RWPE2 (cell line): ENCODE results near the gene MSANTD4.
"Not testable (repeated sequence)": the region's sequence is repeated elsewhere in the genome, so short reads cannot be mapped to it uniquely, and the experiment has no call there.

Experiments
- ATAC-seq: fragments of 200-7000 bp; cut with Tn5 transposase; 3 replicates; pipeline ENCODE4 v1.9.1; 2021; ENCODE audit warnings: low read depth
- DNase-seq: peaks from one replicate; pipeline ENCODE4 v3.0.0-alpha.2; 2020; ENCODE audit warnings: low spot score
- H3K27ac ChIP-seq: fragments of 450-650 bp; 2 replicates; pipeline ENCODE4 v1.5.1; 2017; ENCODE audit warnings: mild to moderate bottlenecking; ENCODE audit not compliant: poor library complexity, severe bottlenecking
- H3K27me3 ChIP-seq: fragments of 250-450 bp; sonication (Bioruptor Pico); 2 replicates; pipeline ENCODE4 v1.5.1; 2021; ENCODE audit warnings: mild to moderate bottlenecking, moderate library complexity; ENCODE audit not compliant: insufficient read depth, poor library complexity, severe bottlenecking
- H3K36me3 ChIP-seq: fragments of 250-450 bp; sonication (Bioruptor Pico); 2 replicates; pipeline ENCODE4 v1.5.1; 2020; ENCODE audit warnings: low read depth, mild to moderate bottlenecking, moderate library complexity
- H3K4me1 ChIP-seq: fragments of 250-450 bp; sonication (Bioruptor Pico); 2 replicates; pipeline ENCODE4 v1.5.1; 2021; ENCODE audit warnings: mild to moderate bottlenecking, moderate library complexity; ENCODE audit not compliant: insufficient read depth, poor library complexity, severe bottlenecking
- H3K4me3 ChIP-seq: fragments of 250-450 bp; sonication (Bioruptor Pico); 2 replicates; pipeline ENCODE4 v1.5.1; 2021; ENCODE audit warnings: mild to moderate bottlenecking, moderate library complexity; ENCODE audit not compliant: severe bottlenecking
- H3K9me3 ChIP-seq: fragments of 250-450 bp; sonication (Bioruptor Pico); 2 replicates; pipeline ENCODE4 v1.5.1; 2021; ENCODE audit warnings: mild to moderate bottlenecking, moderate library complexity; ENCODE audit not compliant: severe bottlenecking
- TF ChIP-seq, protein P1 (sequence below): fragments of 450-650 bp; IDR thresholded peaks from one replicate; pipeline ENCODE4 v1.5.1; 2017; ENCODE audit warnings: mild to moderate bottlenecking, moderate library complexity; ENCODE audit not compliant: poor library complexity, severe bottlenecking

Gene MSANTD4

DNA sequence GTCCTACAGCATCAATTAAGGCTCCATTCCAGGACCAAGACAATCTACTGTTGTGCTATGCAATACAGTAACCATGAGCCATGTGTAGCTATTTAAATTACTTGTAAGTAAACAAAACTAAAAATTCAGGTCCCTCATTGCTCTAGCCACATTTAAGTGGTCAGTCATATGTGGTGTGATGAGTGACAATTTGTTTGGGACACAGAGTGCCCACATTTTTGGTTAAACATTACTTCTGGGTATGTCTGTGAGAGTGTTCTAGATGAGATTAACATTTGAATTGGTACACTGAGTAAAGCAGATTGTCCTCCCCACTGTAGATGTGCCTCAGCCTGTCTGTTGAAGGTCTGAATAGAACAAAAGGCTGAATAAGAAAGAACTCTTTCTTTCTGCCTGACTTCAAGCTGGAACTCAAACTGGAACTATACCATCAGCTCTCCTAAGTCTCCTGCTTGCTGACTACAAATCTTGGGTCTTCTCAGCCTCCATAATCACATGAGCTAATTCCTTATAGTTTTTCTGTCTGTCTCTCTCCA lies 39.3 kb upstream of the MSANTD4 start:
- TF ChIP-seq, protein P1, sequence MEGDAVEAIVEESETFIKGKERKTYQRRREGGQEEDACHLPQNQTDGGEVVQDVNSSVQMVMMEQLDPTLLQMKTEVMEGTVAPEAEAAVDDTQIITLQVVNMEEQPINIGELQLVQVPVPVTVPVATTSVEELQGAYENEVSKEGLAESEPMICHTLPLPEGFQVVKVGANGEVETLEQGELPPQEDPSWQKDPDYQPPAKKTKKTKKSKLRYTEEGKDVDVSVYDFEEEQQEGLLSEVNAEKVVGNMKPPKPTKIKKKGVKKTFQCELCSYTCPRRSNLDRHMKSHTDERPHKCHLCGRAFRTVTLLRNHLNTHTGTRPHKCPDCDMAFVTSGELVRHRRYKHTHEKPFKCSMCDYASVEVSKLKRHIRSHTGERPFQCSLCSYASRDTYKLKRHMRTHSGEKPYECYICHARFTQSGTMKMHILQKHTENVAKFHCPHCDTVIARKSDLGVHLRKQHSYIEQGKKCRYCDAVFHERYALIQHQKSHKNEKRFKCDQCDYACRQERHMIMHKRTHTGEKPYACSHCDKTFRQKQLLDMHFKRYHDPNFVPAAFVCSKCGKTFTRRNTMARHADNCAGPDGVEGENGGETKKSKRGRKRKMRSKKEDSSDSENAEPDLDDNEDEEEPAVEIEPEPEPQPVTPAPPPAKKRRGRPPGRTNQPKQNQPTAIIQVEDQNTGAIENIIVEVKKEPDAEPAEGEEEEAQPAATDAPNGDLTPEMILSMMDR: no peak
- Histone ChIP-seq H3K27ac (no peak overlapping the region), H3K36me3 (no peaks in the 10 kb centered on the region), H3K9me3 (no peaks in the 10 kb centered on the region), H3K27me3 (no peaks in the 10 kb centered on the region), H3K4me1 (no peaks in the 10 kb centered on the region), H3K4me3 (no peak overlapping the region)
- no peak for DNase-seq
- ATAC-seq: no peak

DNA sequence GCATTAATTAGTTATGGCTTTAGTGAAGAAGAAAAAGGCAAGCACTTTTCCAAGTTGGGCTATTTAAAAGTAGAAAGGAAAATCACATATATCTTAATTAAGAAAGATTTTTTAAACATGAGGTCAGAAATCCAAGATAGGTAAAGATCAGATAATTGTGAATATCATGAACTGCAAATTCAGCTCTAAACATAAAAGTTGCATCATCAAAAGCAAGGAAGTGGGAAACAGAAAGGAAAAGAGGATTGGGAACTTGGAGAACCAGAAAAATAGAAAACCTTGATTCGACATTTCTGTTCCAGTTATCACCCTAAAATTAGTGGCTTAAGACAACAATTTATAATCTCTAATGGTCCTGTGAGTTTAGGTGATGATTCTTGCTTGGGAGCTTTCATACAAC lies 37.6 kb upstream of the MSANTD4 start:
- DNase-seq: no peak
- no peak overlapping the region for H3K27ac ChIP-seq

DNA sequence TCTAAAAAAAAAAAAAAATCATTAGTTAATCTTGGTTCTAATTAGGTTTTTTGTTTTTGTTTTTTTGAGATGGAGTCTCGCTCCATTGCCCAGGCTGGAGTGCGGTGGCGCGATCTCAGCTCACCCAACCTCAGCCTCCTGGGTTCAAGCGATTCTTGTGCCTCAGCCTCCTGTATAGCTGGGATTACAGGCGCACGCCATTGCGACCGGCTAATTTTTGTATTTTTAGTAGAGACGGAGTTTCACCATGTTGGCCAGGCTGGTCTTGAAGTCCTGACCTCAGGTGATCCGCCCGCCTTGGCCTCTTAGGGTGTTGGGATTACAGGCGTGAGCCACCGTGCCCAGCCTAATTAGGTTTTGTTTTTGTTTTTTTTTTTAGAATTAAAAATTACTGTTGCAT lies 36.3 kb upstream of the MSANTD4 start:
- H3K4me3 ChIP-seq, DNase-seq, H3K27me3 ChIP-seq, H3K27ac ChIP-seq, H3K36me3 ChIP-seq, H3K4me1 ChIP-seq, H3K9me3 ChIP-seq, ATAC-seq: not testable (repeated sequence)

More for the DNA sequence above, 37.6 kb upstream of the MSANTD4 start:
- ATAC-seq: no peak
- Histone ChIP-seq H3K27me3 (no peaks in the 10 kb centered on the region), H3K4me1 (no peaks in the 10 kb centered on the region), H3K36me3 (no peaks in the 10 kb centered on the region), H3K4me3 (no peak overlapping the region), H3K9me3 (no peaks in the 10 kb centered on the region)
- TF ChIP-seq, protein P1: no peak

DNA sequence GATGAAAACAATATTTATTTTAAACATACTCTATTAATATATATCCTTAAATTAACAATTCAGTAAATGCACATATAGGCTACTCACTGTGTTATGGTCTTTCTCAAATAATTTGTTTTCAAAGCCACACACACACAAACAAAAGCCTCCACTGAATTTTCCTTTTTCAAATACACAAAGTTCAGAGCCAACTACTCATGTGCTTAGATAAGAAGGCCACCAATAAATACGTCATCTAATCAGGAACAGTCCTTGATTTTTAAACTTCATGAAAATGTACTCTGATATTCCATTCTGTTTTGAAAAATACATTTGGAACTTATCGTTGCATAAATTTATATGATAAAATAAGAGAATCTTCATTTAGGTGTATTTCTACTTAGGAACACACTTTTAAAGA lies 29.1 kb upstream of the MSANTD4 start:
- Histone ChIP-seq H3K9me3 (no peaks in the 10 kb centered on the region), H3K36me3 (no peaks in the 10 kb centered on the region), H3K4me3 (no peak overlapping the region), H3K4me1 (no peaks in the 10 kb centered on the region), H3K27ac (no peak overlapping the region), H3K27me3 (no peaks in the 10 kb centered on the region)
- no peak for DNase-seq
- ATAC-seq: no peak
- TF ChIP-seq, protein P1: no peak

DNA sequence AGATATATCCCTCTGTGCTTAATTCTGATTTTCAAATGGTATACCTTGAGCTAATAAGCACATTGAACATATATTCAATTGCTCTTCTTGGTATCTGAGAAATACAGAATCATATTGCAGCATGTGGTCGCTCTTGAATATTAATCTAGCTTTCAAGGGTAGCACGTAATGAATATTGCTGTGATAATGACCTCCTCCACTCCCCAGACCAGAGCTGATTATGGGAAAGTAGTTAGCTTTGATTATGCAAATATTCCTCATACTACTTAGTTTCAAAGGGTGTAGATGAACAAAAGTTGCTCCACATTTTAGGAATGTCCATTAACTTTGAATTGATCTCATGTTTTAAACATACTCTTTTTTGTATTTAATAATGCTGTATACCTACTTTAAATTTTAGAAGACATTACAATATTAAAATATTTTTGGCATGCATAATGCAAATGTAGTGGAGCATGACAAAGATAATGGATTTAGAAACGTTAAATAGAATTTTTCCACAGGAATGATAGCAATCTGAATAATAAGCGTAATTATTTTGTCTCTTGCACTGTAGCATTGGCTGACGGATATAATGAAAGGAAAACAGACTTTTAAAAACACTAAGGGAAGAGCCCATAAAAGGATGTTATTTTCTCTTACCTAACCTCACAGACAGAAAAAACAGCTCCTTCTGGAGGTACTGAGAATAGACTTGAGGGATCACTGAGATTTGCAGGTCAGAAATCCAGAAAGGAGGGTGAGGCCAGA lies 27.9 kb upstream of the MSANTD4 start:
- Histone ChIP-seq H3K9me3 (no peaks in the 10 kb centered on the region), H3K4me3 (no peak overlapping the region), H3K27ac (no peak overlapping the region), H3K27me3 (no peaks in the 10 kb centered on the region), H3K36me3 (no peaks in the 10 kb centered on the region), H3K4me1 (no peaks in the 10 kb centered on the region)
- TF ChIP-seq, protein P1: no peak
- ATAC-seq (no peak), DNase-seq (no peak)
